GM18505 (cell line): Measurements from ENCODE around the gene GNE.

ENCODE experiments used
- ATAC-seq: cut with Tn5 transposase; IDR thresholded peaks from one replicate; pipeline ENCODE4 v1.9.1; 2021; ENCODE audit not compliant: unreplicated experiment
- POLR2A ChIP-seq: IDR thresholded peaks from 4 replicates; pipeline ENCODE4 v1.6.1; 2011; ENCODE audit warnings: borderline replicate concordance; ENCODE audit not compliant: insufficient read depth, insufficient read length; ENCODE audit errors: extremely low read depth

Gene GNE

GRCh38 chr9:36174731-36175130, 83.5 kb downstream of the GNE start:
- no peak for ATAC-seq
- TF ChIP-seq POLR2A: no peak

DNA sequence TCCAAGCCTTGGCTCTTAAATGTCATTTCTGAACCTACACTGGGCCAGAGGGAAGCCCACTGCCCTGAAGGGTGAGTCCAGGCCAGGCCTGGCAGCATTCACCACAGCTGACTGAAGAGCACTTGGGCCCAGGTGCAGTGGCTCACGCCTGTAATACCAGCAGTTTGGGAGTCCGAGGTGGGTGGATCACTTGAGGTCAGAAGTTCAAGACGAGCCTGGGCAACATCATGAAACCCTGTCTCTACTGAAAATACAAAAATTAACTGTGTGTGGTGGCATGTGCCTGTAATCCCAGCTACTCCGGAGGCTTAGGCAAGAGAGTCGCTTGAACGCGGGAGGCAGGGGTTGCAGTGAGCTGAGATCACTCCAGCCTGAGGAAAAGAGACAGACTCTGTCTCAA, 84.0 kb downstream of the GNE start:
- ATAC-seq: no peak
- no peak for TF ChIP-seq POLR2A

- ATAC-seq: no peak
- no peak for TF ChIP-seq POLR2A
Observed at GRCh38 chr9:36173861-36174260, 84.4 kb downstream of the GNE start.

DNA sequence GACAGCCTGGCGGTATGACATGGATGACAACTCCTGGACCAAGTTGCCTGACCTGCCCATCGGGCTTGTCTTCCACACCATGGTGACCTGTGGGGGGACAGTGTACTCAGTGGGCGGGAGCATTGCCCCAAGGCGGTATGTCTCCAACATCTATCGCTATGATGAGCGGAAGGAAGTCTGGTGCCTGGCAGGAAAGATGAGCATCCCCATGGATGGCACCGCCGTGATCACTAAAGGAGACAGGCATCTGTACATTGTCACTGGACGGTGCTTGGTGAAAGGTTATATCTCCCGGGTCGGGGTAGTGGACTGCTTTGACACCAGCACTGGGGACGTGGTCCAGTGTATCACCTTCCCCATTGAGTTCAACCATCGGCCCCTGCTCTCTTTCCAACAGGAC, 87.7 kb downstream of the GNE start:
- no peak for ATAC-seq
- TF ChIP-seq POLR2A: no peak

DNA sequence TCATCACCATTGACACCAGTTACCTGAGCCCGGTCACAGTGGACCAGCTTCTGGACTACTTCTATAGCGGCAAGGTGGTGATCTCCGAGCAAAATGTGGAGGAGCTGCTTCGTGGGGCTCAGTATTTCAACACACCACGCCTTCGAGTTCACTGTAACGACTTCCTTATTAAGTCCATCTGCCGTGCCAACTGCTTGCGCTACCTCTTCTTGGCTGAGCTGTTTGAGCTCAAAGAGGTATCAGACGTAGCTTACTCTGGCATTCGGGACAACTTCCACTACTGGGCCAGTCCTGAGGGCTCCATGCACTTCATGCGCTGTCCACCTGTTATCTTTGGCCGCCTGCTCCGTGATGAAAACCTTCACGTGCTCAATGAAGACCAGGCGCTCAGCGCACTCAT, 88.5 kb downstream of the GNE start:
- TF ChIP-seq POLR2A: no peak
- ATAC-seq: no peak

DNA sequence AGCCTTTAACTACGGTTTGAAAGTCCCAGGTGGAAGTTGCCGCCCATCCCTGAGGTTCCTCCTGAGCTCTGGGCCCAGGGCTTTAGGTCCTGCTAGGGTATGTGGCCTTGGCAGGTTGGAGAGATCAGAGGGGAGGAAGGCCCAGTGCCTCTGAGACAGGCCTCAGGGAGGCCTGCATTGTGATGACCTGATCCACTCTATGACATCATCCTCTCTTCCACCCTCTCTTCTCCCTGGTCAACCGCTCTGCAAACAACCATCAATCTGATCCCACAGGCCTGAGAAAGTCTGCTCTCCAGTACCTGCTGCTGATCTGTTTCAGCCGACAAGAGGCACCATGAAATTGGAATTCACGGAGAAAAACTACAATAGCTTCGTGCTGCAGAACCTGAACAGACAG, 89.1 kb downstream of the GNE start, which contains the start of gene CCIN:
CCIN (plus strand) TSS at position 223 of the 400 bp plus-strand sequence; CDS start at position 338, 115 bp downstream.
- no peak for TF ChIP-seq POLR2A
- ATAC-seq: no peak

DNA sequence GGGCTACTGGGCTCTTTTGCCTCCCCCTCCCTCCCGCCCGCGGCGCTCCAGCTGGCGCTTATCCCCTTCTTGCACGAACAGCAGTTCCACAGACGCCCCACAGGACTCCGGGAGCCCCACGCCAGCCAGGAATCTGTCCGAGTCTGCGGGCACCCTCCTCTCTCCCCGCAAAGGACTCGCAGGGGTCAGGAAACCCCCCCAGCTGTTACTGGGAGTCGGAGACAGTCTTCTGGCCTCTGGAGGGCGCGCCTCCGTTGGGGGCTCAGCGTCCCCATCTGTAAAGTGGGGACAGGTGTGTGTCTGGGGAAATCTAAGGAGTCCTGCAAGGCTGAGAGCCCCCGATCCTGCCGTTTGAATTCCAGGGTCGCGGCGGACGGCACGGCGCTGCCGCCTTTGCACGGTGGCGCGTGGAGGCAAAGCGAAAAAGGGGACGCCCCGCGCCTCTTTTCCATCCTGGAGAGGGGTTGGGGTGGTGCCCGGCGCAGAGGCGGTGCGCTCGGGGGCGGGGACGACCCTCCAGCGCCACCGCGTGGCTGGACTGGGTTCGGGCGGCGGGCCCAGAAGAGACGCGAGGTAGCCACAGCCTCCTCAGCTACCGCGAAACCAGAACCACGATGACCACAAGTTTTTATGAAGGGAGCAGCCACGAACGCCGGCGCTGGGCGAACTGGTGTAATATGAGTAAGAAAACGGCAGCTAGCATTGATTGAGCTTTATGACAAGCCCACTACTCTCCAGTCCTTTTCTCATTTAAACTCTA, 91.9 kb downstream of the GNE start:
- ATAC-seq: peak; percentile 90

GRCh38 chr9:36165826-36166167, 92.5 kb downstream of the GNE start:
- TF ChIP-seq POLR2A: no peak
- ATAC-seq: no peak

More for the DNA sequence above, 91.9 kb downstream of the GNE start:
- no peak for TF ChIP-seq POLR2A

- ATAC-seq: no peak
- no peak for TF ChIP-seq POLR2A
Observed at GRCh38 chr9:36164989-36165388, 93.3 kb downstream of the GNE start.
